ENCODE data around the gene FAM107A. TPM values are rescaled to one million over a fixed set of nuclear protein-coding genes. Genes with fewer than 3 reads are reported as not detected.

Gene FAM107A
- total RNA-seq, 1 experiment from 2014 or later = 0.05 TPM

GRCh38 chr3:58520403-58521335, 56.5 kb downstream of the FAM107A start:
- no peak for DNase-seq (ENCODE audit: extremely low read depth, low read depth)

DNA sequence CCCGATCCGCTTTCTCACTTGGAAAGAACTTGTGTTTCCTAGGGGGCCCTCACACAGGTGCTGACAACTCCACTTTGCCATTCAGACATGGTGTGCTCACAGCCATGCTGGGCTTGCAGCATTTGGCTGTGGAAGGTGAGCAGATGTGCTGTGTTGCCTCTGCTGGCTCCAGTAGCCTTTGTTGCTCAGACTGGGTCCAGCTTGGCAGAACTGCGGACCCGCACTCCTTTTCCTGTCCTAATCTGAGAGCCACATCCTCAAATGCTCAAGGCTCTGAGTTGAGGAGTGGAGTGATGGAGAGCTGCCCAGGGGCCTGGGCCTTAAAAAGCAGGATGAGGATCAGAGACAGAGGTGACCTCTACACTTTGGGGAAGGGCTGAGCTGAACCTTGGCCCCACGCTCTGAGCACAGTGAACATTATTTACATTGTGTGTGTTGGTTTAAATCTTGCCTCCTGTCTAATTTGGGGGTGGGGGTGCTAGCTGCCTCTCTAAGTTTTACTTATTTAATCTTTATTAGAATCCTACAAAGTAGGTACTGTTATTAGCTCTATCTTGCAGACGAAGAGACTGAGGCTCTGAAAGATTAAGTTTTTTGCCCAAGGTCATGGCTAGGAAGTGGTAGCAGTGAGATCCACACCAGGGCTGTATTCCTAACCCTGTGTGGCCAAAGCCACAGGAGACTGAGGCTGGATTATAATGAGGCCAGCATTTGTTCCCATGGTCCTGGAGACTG, 57.4 kb downstream of the FAM107A start:
- no peak for DNase-seq (ENCODE audit: extremely low read depth, low read depth)

DNA sequence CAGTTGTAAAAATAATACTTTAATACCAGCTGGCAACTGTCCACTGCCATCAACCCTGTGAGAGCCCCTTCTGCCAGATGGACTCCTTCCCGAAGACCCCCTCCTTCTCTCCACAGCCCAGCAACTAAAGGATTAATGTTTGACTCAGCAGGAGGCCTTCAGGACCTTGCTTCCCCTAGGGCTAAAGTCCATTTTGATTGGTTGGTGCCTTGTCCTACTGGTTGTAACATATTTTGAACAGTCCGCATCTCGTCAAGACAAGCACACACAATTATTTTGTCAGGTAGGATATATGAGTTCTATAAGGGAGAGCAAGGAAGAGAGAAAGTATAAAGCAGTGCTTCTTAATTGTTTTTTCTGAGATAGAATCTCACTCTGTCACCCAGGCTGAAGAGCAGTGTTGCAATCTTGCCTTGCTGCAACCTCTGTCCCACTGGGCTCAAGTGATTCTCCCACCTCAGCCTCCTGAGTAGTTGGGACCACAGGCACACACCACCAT, 58.9 kb downstream of the FAM107A start:
- no peak for DNase-seq (ENCODE audit: extremely low read depth, low read depth)

DNA sequence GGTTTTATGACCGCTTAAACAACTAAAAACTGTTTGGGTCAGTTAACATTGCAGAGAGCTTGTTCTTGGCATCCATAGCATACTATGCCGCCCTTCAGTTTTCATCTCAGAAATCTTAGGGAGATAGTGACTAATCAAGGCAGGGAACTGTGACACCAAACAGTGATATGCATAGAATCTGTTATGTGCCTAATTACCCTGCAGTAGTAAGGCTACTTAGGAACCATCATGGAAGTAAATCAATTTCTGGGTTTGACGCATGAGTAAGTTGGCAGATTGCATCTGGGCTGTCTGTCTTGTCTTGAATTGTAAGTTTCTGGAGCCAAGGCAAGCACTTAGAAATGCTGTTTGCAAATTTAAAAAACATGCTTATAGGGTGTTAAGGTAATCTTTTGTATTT, 62.8 kb downstream of the FAM107A start:
- DNase-seq (ENCODE audit: extremely low read depth, low read depth) = no peak

Other genes with a start within 250 kb of the FAM107A start
- gene PXK, start 244.5 kb downstream of the FAM107A start, total RNA-seq (2014; rRNA removed; shearing (Covaris generic)) = 28.3 and 29.1 TPM in 2 replicates
- gene PDHB, start 143.6 kb downstream of the FAM107A start, total RNA-seq (2014; rRNA removed; shearing (Covaris generic)) = 64.1 and 73.9 TPM in 2 replicates
- 16.1 and 20.2 TPM in 2 replicates for gene KCTD6, start 85.3 kb downstream of the FAM107A start, total RNA-seq (2014; rRNA removed; shearing (Covaris generic))
- 9.3 and 11.5 TPM in 2 replicates for gene ACOX2, start 40.2 kb downstream of the FAM107A start, total RNA-seq (2014; rRNA removed; shearing (Covaris generic))
- gene FAM3D, start 89.4 kb upstream of the FAM107A start, total RNA-seq (2014; rRNA removed; shearing (Covaris generic)) = not detected in 2 replicates

Data from NCI-H460 (cell line).